HG03196 (cell line): ENCODE results near the gene RAB15.
A peak's percentile ranks its signal among the peaks of the same experiment; 100 is the strongest.
"Not testable (repeated sequence)": the region's sequence is repeated elsewhere in the genome, so short reads cannot be mapped to it uniquely, and the experiment has no call there.

Source experiments
- ATAC-seq: cut with Tn5 transposase; IDR thresholded peaks from one replicate; pipeline ENCODE4 v1.9.1; 2021; ENCODE audit not compliant: unreplicated experiment

RAB15 gene

GRCh38 chr14:64914237-64915028 is 57.7 kb downstream of the RAB15 start, which contains the start of gene CHURC1:
CHURC1 (plus strand) TSS chr14:64914455; CDS start chr14:64914496, 41 bp downstream.
- peak; percentile 97 for ATAC-seq

GRCh38 chr14:64913477-64913876 is 58.7 kb downstream of the RAB15 start:
- not testable (repeated sequence) for ATAC-seq

GRCh38 chr14:64912261-64912660 is 59.9 kb downstream of the RAB15 start:
- no peak for ATAC-seq

GRCh38 chr14:64910847-64911495 is 61.2 kb downstream of the RAB15 start:
- no peak for ATAC-seq

- no peak for ATAC-seq
These were observed 66.1 kb downstream of the RAB15 start for GRCh38 chr14:64906022-64906421.

- no peak for ATAC-seq
These were observed 72.2 kb downstream of the RAB15 start for GRCh38 chr14:64899958-64900357.
